Dendritic cell treated with granulocyte-macrophage colony-stimulating factor and Interleukin-4, amounts not matched to agents 40 ng/mL and 50 ng/mL, for 4 days (primary cell): Measurements from ENCODE around the gene L3HYPDH.

ENCODE experiments used
- H3K27ac Mint-ChIP-seq: one replicate; pipeline ENCODE4 v1.8.0; 2022; ENCODE audit warnings: mild to moderate bottlenecking, mixed read lengths
- H3K27me3 Mint-ChIP-seq: one replicate; pipeline ENCODE4 v1.8.0; 2022; ENCODE audit warnings: mild to moderate bottlenecking, mixed read lengths
- H3K36me3 Mint-ChIP-seq: one replicate; pipeline ENCODE4 v1.8.0; 2022; ENCODE audit warnings: low read depth, mixed read lengths
- H3K4me1 Mint-ChIP-seq: one replicate; pipeline ENCODE4 v1.8.0; 2022; ENCODE audit warnings: low read depth, mixed read lengths
- H3K4me3 Mint-ChIP-seq: one replicate; pipeline ENCODE4 v1.8.0; 2022; ENCODE audit warnings: mild to moderate bottlenecking, moderate library complexity, mixed read lengths
- H3K9me3 Mint-ChIP-seq: one replicate; pipeline ENCODE4 v1.8.0; 2022; ENCODE audit warnings: mixed read lengths
- intact Hi-C: fragments of 100-400 bp; cut with micrococcal nuclease; formaldehyde crosslinking; loops from one replicate; pipeline ENCODE4 v1.15.0; 2022

Gene L3HYPDH

DNA sequence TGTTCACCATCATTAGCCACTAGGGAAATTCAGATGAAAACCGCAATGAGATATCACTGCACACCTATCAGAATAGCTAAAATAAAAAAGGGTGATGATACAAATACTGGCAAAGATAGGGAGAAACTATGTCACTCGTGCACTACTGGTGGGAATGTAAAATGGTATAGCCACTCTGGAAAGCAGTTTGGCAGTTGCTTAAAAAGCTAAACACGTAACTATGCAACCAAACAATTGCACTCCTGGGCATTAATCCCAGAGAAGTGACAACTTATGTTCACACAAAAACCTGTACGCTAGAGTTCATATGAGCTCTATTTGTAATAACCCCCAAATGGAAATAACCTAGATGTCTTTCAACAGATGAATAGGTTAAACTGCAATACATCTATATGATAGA is 54.4 kb downstream of the L3HYPDH start:
- no peaks in the 10 kb centered on the region for H3K27me3 Mint-ChIP-seq
- H3K9me3 Mint-ChIP-seq = no peaks in the 10 kb centered on the region
- intact Hi-C loops = loop anchor here (10.0 kb wide), 1 partner anchor 75 kb away; no protein-coding TSS in a partner anchor
- peak overlapping the region; percentile 91 for H3K27ac Mint-ChIP-seq
- peaks cover 49% of the 10 kb centered on the region for H3K4me1 Mint-ChIP-seq
- H3K36me3 Mint-ChIP-seq = peaks cover 6% of the 10 kb centered on the region
- no peak overlapping the region for H3K4me3 Mint-ChIP-seq

DNA sequence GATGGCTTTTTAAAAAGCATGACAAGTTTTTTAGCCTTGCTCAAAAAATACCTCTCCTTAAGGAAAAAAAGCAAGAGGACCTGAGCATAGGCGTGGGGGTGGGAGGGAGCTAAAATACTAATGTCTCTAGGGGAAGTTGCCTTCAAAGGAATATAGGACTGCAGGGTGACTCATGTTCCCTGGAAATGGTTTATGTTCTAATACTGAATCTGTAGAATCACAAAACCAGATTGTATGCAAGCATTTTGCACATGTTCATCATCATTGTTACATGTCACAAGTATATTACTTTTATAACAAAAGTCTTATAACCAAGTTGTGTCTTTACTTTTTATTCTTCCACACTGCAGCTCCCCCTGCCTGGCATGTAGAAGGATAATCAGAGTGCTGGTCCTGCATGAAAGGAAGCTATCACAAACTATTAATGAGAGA is 55.6 kb downstream of the L3HYPDH start:
- Mint-ChIP-seq H3K4me1 (peaks cover 53% of the 10 kb centered on the region), H3K27me3 (no peaks in the 10 kb centered on the region), H3K27ac (peak overlapping the region; percentile 91), H3K9me3 (no peaks in the 10 kb centered on the region), H3K36me3 (peaks cover under 1% of the 10 kb centered on the region), H3K4me3 (no peak overlapping the region)
- intact Hi-C loops = loop anchor here (10.0 kb wide), 1 partner anchor 74 kb away; no protein-coding TSS in a partner anchor

DNA sequence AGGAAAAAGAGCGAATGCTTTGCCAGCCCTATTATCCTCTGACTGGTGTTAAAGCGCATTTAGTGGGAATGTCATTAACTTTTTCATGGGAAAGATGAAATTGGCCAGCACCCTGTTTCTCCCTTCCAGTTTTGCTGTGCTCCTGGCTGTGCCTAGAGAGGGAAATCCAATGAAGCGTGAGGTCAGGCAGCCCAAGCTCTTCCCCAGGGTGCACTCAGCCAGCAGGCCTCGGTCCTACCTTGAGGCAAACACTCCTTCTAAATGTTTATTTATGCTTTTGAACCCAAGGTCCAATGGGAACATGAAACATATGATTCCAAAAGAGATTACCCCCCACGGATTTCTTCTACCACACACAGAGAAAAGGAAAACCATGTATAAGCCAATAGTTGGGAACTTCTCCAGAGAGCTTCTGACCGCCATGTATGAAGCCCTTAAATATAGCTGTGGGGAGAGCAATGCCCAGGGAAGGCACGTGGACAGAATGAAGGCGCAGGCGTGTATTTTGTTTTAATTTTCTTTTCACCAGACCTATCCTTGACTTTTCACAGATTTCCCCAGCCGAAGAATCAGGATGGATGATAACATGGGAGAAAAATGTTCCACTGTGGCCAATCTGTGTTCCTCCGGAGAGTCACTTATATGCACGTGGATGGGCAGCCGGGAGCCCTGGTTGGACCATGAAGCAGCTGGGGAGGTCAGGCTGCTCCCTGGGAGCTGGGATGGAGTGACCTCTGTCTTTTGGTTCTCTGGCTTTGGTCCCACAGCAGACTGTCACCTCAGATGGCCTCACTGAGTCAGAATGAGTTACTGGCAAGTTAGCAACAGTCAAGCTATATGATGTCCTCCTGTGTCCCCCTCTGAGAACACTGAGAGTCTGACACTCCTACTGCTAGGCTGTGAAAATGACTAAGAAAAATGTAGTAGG is 56.3 kb downstream of the L3HYPDH start:
- no peaks in the 10 kb centered on the region for H3K9me3 Mint-ChIP-seq
- H3K36me3 Mint-ChIP-seq = no peaks in the 10 kb centered on the region
- no peaks in the 10 kb centered on the region for H3K27me3 Mint-ChIP-seq
- peaks cover 53% of the 10 kb centered on the region for H3K4me1 Mint-ChIP-seq
- no peak overlapping the region for H3K4me3 Mint-ChIP-seq
- intact Hi-C loops = loop anchor here (10.0 kb wide), 1 partner anchor 73 kb away; no protein-coding TSS in a partner anchor
- peak overlapping the region; percentile 91 for H3K27ac Mint-ChIP-seq

DNA sequence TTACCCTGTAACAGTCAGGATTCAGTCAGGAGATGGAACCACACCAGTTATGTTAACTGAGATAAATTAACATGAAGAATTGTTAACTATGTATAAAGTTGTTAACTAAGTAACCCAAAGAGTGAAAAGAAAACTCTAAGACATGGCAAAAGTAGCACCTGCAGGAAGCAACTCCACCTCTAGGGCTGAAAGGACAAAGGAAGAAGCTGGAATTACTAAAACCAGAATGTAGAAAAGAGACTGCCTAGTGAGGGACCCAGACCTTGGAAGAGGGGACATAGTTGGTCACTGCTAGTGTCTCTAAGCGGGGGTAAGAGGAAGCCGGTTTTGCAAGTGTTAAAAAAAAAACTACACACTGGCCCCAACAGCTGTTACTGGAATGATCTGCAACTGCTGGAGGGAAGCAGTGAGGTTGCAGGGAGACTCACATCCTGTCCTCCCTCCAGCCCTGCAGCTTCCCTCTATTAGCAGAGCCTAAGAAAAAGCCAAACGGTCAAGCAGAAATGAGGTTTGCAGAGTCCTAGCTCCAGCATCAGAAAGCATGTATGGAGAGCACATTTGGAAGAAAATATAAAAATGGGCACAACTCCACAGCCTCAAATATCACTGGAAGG is 58.8 kb downstream of the L3HYPDH start:
- H3K4me3 Mint-ChIP-seq = no peak overlapping the region
- no peaks in the 10 kb centered on the region for H3K9me3 Mint-ChIP-seq
- H3K36me3 Mint-ChIP-seq = no peaks in the 10 kb centered on the region
- no peaks in the 10 kb centered on the region for H3K27me3 Mint-ChIP-seq
- intact Hi-C loops = loop anchor here (10.0 kb wide), 1 partner anchor 71 kb away; no protein-coding TSS in a partner anchor
- peaks cover 69% of the 10 kb centered on the region for H3K4me1 Mint-ChIP-seq
- peak overlapping the region; percentile 91 for H3K27ac Mint-ChIP-seq

DNA sequence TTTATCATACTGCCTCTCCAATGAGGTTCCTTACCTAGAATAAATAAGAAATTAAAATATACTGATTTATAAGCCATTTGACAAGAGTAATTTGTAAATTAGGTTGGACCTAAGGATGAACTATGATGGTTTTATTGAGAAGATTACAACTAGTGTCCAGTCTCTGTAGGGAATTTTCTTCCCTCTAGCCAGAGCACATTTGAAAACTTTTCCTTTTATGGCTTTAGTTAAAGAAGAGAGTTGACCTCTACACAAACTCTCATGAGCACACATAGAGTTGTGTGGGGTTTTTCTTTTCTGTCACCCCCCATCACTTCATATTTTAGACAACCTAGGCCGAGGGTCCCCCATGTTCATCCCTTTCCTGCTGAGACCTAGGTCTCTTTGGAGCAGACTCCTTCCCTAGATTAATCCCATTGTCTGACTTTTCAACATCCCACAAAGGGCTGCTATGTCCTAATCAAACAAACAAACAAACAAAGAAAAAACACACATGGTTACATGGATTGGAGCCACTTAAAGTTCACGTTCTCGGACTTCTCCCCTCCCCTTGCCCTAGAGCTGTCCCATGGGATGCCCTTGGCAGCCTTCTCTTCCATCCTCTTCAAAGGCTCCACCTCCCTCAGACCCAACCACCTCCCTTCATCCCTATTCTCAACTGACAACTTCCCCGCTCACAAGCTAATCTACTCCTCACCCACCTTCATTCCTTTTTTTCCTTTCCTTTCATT is 59.7 kb downstream of the L3HYPDH start:
- Mint-ChIP-seq H3K4me1 (peaks cover 70% of the 10 kb centered on the region), H3K4me3 (no peak overlapping the region), H3K27me3 (peaks cover 2% of the 10 kb centered on the region), H3K9me3 (no peaks in the 10 kb centered on the region), H3K27ac (peak overlapping the region; percentile 91), H3K36me3 (no peaks in the 10 kb centered on the region)
- intact Hi-C loops = loop anchor here (5.0 to 10.0 kb wide), 2 partner anchors 70 to 232 kb away; no protein-coding TSS in a partner anchor
